GM12873 (cell line): ENCODE data around the gene UBL3.

Experiments
- CTCF ChIP-seq: IDR thresholded peaks from 2 replicates; pipeline ENCODE4 v1.5.1; 2012; ENCODE audit warnings: low read depth, mild to moderate bottlenecking, moderate library complexity, low read length, control low read depth; ENCODE audit not compliant: insufficient read depth; ENCODE audit errors: missing control alignments

The UBL3 gene

DNA sequence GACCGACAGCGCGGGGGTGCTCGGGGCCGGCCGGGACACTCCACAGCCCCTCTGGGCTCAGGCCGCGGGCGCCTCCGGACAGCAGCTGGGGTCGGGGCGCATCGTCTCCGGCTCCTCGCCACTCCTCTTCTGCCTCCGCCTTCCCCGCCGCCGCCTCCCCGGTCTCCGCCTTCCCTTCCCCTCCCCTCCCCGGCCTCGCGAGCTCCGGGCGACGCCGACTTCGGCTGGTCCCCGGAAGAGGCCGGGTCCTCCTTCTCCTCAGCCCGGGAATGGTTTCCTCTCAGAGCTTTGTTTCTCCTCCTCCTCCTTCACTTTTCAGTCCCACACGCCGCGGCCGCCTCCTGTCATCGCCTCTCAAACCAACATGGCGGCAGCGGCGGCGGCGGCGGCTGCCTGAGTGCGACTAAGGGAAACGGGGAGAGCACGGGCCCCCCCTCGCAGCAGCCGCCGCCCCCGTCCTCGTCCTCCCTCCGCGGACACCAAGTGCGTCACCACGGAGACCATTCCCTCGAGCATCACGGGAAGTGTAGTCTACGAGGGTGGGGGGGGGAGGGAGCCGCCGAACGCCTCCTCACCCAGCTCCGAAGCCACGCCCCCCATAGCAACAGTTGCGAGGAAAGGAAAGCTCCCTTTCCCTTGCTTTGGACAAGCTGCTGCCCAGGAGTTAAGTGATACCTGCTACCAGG, at the start of gene UBL3:
TSS of gene UBL3 (minus strand) at position 405 of the 686 bp plus-strand sequence. CDS start 1,079 bp downstream, outside the sequence.
- no peak for TF ChIP-seq CTCF

GRCh38 chr13:29897102-29897501, 46.7 kb upstream of the UBL3 start:
- no peak for TF ChIP-seq CTCF

DNA sequence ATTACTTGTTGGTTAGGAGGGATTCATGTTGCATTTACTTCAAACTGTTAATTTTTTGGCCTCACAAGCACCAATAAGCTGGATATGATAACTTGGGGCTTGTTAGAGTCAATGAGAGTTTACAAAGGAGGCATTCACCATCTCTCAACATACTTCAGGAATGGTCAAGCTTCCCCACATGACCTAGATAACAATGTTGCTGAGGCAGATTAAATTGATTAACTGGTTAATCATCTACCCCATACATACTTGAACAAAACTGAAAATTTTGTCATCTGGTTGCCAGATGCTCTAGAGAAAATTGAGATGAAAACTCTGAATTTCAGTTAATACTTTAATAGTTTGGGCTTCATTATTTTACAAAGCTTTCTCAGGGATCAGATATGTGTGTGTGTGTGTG, 43.0 kb upstream of the UBL3 start:
- no peak for TF ChIP-seq CTCF

DNA sequence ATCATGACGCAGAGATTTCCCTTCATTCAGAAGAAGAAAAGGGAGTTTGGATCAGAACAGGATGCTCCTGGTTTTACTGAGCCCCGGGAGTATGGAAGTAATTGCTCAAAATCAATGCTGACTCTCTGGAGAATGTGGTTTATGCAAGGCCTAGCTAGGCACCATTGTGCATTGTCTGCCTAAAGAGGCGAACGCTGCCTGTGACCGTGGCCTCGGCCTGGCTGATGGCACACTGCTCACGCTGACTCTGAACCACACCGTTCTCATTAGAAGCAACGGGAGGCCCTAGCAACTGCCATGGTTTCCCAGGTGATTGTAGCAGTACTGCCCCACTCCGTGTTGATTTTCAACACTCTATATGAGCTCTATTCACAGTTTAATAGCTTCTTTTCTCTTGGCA, 41.7 kb upstream of the UBL3 start:
- TF ChIP-seq CTCF = no peak

- TF ChIP-seq CTCF = no peak
These were observed 38.7 kb upstream of the UBL3 start for GRCh38 chr13:29889111-29889510.

GRCh38 chr13:29888306-29888705, 37.9 kb upstream of the UBL3 start:
- no peak for TF ChIP-seq CTCF

DNA sequence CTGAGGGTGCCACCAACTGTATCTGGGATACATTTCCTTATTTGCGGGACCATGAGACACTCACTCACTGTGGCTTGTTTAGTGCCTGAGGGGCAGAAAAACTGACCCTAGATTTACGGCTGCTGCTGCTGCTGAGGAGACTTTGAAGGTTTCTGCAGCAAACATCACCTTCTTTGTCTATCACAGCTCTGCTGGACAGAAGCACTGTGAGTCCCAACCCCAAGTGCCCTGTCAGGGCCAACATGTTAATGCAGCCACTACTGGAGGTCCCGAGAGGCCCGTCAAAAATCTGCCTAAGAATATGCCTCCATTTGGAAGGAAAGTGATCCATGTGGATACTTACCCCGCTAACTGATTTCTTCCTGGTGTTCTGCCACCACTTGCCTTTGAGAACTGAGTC, 37.3 kb upstream of the UBL3 start:
- TF ChIP-seq CTCF = no peak

- no peak for TF ChIP-seq CTCF
These were observed 36.7 kb upstream of the UBL3 start for GRCh38 chr13:29887030-29887557.
